ENCODE results near the gene ARRDC5. TPM values are rescaled to one million over a fixed set of nuclear protein-coding genes. Genes with fewer than 3 reads are reported as not detected.

Gene ARRDC5
- polyA plus RNA-seq, 1 of the 3 experiments (the other 2 are of a cell fraction), result not detected

DNA sequence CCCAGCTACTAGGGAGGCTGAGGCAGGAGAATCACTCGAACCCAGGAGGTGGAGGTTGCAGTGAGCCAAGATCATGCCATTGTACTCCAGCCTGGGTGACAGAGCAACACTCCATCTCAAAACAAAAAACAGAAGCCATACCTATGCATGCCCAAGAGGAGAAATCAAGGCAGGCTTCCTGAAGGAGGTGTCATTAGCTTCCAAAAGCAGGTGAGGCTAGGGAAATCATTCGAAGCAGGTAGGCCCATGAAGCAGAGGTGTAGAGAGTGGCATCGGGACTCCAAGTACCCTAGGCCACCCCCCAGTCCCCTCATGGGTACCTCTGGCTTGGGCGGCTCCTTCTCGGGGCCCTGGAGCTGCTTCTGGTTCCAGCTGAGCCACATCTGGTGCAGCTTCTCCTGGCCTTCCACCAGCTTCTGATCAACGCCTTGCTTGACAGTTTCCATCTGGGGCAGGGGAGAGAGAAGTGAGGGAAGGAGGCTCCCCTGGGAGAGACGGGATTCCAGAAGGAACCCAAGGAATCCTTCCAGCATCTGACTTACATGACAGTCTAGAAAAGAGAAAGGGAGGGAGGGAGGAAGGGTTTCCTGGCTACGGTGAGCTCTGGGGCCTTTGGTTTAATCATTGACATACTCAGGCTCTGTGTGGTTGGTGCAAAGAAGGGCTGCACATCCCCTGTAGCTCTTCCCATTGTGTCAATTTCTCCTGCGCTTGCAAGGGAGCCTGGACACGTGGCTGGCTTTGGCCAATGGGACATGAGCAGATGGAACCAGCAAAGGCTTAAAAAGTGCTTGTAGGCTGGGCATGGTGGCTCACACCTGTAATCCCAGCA is 58.1 kb downstream of the ARRDC5 start:
- Histone ChIP-seq H3F3A (replicated peaks; ENCODE audit: insufficient read depth) (peaks cover 5% of the 10 kb centered on the region), H3K9me3 (no peaks in the 10 kb centered on the region), H3K9me2 (no peaks in the 10 kb centered on the region), H3K4me3 (ENCODE audit: low read depth in 2 of 2, low read length in 1 of 2) (no peak overlapping the region), H3K4me2 (no peak overlapping the region), H3K36me3 (replicated peaks in 1 of 2; ENCODE audit: control insufficient read depth in 1 of 2, insufficient read depth in 2 of 2, low read length in 1 of 2) (peaks cover 15 to 59% of the 10 kb centered on the region in 2 experiments), H3K79me2 (ENCODE audit: insufficient read depth) (peaks cover 9% of the 10 kb centered on the region; the same call in 1 of the 2 replicates), H3K27me3 (ENCODE audit: insufficient read depth) (no peaks in the 10 kb centered on the region), H3K27ac (ENCODE audit: low read depth in 2 of 2, low read length in 1 of 2) (no peak overlapping the region), H4K20me1 (ENCODE audit: insufficient read depth) (no peaks in the 10 kb centered on the region), H3K4me1 (ENCODE audit: control insufficient read depth in 1 of 2, insufficient read depth in 2 of 2, low read depth in 1 of 2, low read length in 1 of 2) (no peaks in the 10 kb centered on the region), H2AFZ (ENCODE audit: low read depth) (no peak overlapping the region), H3K9ac (no peak overlapping the region)
- ChIA-PET POLR2A (no interaction called here), CTCF (interaction anchor here (1.2 to 17.9 kb wide), 2 partner anchors 15 to 35 kb away, joined by 3 to 409 read pairs; no protein-coding TSS in a partner anchor)
- 95% methylated on average over 10 of the region's 10 CpGs for WGBS (ENCODE audit: low lambda C conversion rate)
- no peak for DNase-seq
- TF ChIP-seq, protein P1, sequence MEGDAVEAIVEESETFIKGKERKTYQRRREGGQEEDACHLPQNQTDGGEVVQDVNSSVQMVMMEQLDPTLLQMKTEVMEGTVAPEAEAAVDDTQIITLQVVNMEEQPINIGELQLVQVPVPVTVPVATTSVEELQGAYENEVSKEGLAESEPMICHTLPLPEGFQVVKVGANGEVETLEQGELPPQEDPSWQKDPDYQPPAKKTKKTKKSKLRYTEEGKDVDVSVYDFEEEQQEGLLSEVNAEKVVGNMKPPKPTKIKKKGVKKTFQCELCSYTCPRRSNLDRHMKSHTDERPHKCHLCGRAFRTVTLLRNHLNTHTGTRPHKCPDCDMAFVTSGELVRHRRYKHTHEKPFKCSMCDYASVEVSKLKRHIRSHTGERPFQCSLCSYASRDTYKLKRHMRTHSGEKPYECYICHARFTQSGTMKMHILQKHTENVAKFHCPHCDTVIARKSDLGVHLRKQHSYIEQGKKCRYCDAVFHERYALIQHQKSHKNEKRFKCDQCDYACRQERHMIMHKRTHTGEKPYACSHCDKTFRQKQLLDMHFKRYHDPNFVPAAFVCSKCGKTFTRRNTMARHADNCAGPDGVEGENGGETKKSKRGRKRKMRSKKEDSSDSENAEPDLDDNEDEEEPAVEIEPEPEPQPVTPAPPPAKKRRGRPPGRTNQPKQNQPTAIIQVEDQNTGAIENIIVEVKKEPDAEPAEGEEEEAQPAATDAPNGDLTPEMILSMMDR (IDR thresholded peaks at IDR 0.05), result no peak
- no peak for TF ChIP-seq SMC3 (IDR thresholded peaks at IDR 0.05; ENCODE audit: low read depth, low read length)
- no peak for TF ChIP-seq TEAD4 (IDR thresholded peaks at IDR 0.05; ENCODE audit: borderline replicate concordance, insufficient read depth)
- TF ChIP-seq CHD2 (IDR thresholded peaks at IDR 0.05; ENCODE audit: low read length, partially characterized antibody), result no peak
- no peak for TF ChIP-seq MEF2A (IDR thresholded peaks at IDR 0.05; ENCODE audit: borderline replicate concordance, low read depth)
- TF ChIP-seq, protein P2, sequence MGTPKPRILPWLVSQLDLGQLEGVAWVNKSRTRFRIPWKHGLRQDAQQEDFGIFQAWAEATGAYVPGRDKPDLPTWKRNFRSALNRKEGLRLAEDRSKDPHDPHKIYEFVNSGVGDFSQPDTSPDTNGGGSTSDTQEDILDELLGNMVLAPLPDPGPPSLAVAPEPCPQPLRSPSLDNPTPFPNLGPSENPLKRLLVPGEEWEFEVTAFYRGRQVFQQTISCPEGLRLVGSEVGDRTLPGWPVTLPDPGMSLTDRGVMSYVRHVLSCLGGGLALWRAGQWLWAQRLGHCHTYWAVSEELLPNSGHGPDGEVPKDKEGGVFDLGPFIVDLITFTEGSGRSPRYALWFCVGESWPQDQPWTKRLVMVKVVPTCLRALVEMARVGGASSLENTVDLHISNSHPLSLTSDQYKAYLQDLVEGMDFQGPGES (IDR thresholded peaks at IDR 0.05; ENCODE audit: low read depth, low read length), result no peak
- TF ChIP-seq TCF12 (IDR thresholded peaks at IDR 0.05), result no peak
- TF ChIP-seq GABPA (IDR thresholded peaks at IDR 0.05; ENCODE audit: low read depth), result no peak
- TF ChIP-seq POLR2AphosphoS5 (IDR thresholded peaks at IDR 0.05; ENCODE audit: low read depth, low read length), result no peak

DNA sequence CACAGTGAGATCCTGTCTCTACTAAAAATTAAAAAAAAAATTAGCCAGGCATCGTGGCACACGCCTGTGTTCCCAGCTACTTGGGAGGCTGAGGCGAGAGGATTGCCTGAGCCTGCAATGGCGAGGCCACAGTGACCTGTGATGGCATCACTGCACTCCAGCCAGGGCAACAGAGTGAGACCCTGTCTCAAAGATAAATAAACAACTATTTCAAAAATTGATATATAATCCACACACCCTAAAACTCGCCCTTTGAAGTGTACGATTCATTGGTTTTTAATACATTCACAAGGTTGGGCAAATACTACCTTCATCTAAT is 59.1 kb downstream of the ARRDC5 start:
- H3K9me3 ChIP-seq, result no peaks in the 10 kb centered on the region
- H3K79me2 ChIP-seq (ENCODE audit: insufficient read depth), result peaks cover 5% of the 10 kb centered on the region; the same call in 1 of the 2 replicates
- H3K4me3 ChIP-seq (ENCODE audit: low read depth in 2 of 2, low read length in 1 of 2), result no peak overlapping the region
- no peak overlapping the region for H2AFZ ChIP-seq (ENCODE audit: low read depth)
- H3K4me2 ChIP-seq, result no peak overlapping the region
- ChIA-PET POLR2A (no interaction called here), CTCF (interaction anchor here (0.6 to 17.9 kb wide), 4 partner anchors 8 to 34 kb away, joined by 3 to 409 read pairs (median 10); no protein-coding TSS in a partner anchor)
- peaks cover 19 to 65% of the 10 kb centered on the region in 2 experiments for H3K36me3 ChIP-seq (replicated peaks in 1 of 2; ENCODE audit: control insufficient read depth in 1 of 2, insufficient read depth in 2 of 2, low read length in 1 of 2)
- WGBS (ENCODE audit: low lambda C conversion rate), result 95% methylated on average over 6 of the region's 6 CpGs
- no peak overlapping the region for H3K27ac ChIP-seq (ENCODE audit: low read depth in 2 of 2, low read length in 1 of 2)
- H3K27me3 ChIP-seq (ENCODE audit: insufficient read depth), result no peaks in the 10 kb centered on the region
- no peaks in the 10 kb centered on the region for H3K4me1 ChIP-seq (ENCODE audit: control insufficient read depth in 1 of 2, insufficient read depth in 2 of 2, low read depth in 1 of 2, low read length in 1 of 2)
- DNase-seq, result no peak
- H3K9ac ChIP-seq, result no peak overlapping the region
- H4K20me1 ChIP-seq (ENCODE audit: insufficient read depth), result no peaks in the 10 kb centered on the region
- peaks cover 7% of the 10 kb centered on the region for H3F3A ChIP-seq (replicated peaks; ENCODE audit: insufficient read depth)
- no peaks in the 10 kb centered on the region for H3K9me2 ChIP-seq
- TF ChIP-seq FOSL2 (IDR thresholded peaks at IDR 0.05; ENCODE audit: borderline replicate concordance, low read depth) (no peak), GATA2 (CRISPR knock-in tag; IDR thresholded peaks at IDR 0.05) (no peak), ELF1 (IDR thresholded peaks at IDR 0.05) (no peak), MXI1 (IDR thresholded peaks at IDR 0.05; ENCODE audit: low read depth, low read length) (no peak), NFIC (IDR thresholded peaks at IDR 0.05; ENCODE audit: borderline replicate concordance) (no peak), MEF2A (IDR thresholded peaks at IDR 0.05; ENCODE audit: borderline replicate concordance, low read depth) (no peak), TAF1 (IDR thresholded peaks at IDR 0.05; ENCODE audit: borderline replicate concordance, low read depth, low read length) (no peak), SIN3A (IDR thresholded peaks at IDR 0.05; ENCODE audit: borderline replicate concordance, low read depth, low read length) (no peak), FOXJ3 (CRISPR knock-in tag; IDR thresholded peaks at IDR 0.05) (no peak), RAD21 (IDR thresholded peaks at IDR 0.05; ENCODE audit: low read length) (no peak), EZH2phosphoT487 (IDR thresholded peaks at IDR 0.05; ENCODE audit: borderline replicate concordance, low read depth) (no peak), TEAD4 (IDR thresholded peaks at IDR 0.05; ENCODE audit: borderline replicate concordance, insufficient read depth) (no peak), RXRA (IDR thresholded peaks at IDR 0.05; ENCODE audit: borderline replicate concordance, low read depth) (no peak), RCOR1 (IDR thresholded peaks at IDR 0.05; ENCODE audit: low read length) (no peak), TCF12 (IDR thresholded peaks at IDR 0.05) (no peak)
- TF ChIP-seq, protein P1 (IDR thresholded peaks at IDR 0.05), result no peak
- TF ChIP-seq, protein P3, sequence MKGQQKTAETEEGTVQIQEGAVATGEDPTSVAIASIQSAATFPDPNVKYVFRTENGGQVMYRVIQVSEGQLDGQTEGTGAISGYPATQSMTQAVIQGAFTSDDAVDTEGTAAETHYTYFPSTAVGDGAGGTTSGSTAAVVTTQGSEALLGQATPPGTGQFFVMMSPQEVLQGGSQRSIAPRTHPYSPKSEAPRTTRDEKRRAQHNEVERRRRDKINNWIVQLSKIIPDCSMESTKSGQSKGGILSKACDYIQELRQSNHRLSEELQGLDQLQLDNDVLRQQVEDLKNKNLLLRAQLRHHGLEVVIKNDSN (IDR thresholded peaks at IDR 0.05; ENCODE audit: borderline replicate concordance, low read depth), result no peak

Measured in SK-N-SH (cell line).